ENCODE data around the gene RNF4.
"Not testable (repeated sequence)": the region's sequence is repeated elsewhere in the genome, so short reads cannot be mapped to it uniquely, and the experiment has no call there.

Gene RNF4

GRCh38 chr4:2486981-2487380 is 18.1 kb downstream of the RNF4 start:
- DNase-seq (ENCODE audit: low spot score): no peak

GRCh38 chr4:2487632-2488031 is 18.7 kb downstream of the RNF4 start:
- no peak for DNase-seq (ENCODE audit: low spot score)

DNA sequence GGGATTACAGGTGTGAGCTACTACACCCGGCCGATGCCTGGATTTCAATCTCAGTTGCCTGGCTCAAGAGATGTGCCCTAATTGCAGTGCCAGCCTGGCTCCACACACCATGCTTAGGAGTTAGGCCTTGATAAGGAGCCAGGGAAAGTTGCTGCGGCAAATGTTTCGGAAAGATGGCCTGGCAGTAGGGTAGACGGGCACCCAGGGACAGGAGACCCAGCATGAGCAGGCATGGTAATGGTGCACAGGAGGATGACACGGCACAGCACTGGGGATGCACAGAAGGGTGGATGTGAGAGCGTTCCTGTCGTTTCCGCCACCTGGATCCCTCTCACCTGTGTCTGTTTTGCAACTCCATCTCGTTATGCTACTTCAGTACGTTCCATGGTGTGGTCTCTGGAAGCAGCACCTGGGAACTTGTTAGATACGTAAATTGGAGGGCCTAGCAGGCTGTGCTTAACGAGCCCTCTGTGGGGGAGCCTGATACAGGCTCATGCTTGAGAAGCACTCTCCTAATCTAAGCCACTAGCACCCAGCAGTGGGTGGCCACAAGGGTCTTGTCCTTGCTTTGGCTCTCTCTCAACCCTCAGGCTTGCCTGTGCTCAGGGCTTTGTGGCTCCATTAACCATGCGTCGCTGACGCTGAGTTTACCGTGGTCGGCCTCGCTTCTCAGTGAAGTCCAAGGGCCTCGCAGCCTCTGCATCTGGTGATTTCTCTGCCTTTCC is 20.3 kb downstream of the RNF4 start:
- DNase-seq (ENCODE audit: low spot score): no peak

DNA sequence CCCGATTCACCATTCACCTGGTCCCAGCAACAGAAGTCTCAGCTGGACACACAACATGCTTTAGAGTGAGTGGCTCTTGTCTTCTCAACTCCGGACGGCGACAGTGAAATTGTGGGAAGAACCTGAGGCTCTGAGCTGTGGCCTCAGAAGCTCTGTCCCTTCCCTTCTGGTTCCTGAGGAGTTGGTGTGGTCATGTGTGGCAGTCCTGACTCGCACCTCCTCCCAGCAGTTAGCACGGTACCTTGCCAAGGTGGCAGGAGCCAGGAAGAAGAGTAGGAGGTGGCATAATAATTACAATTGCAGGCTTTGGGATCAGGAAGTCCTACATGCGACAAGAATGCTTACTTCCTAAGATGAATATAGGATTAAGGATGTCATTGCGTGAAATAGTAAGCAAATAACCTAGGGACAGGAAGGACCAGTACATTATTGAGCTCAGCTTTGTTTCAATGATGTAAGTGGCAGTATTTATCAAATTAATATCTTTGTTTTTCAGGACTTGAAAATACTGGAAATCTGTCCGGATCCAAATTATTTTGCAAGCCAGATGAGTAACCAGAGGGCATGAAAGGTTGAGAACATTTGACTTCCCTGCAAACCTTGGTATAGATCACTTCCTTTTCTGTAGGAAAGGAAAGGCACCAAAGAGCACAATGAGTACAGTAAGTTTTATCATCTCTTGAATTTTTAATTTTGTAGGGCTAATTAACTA is 21.1 kb downstream of the RNF4 start:
- DNase-seq (ENCODE audit: low spot score): no peak

GRCh38 chr4:2492970-2493369 is 24.1 kb downstream of the RNF4 start:
- DNase-seq (ENCODE audit: low spot score): no peak

DNA sequence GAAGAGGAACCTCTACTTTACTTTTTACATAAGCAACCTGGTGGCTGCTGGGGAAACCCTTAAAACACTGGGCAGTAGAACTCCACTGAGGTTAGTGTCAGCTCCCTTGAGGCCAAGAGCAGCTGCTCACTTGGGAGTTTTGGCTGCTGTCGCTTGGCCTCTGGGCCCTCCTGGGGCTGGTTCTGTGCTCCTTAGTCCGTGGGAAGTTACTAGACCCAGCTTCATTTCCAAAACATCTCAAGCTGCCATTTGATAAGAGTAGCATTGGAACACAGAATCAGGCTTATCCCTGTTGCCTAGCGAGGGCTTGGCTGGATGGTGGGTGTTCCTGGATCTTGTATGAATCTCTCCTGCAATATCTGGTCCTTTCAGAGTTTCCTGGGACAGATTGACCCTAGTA is 26.1 kb downstream of the RNF4 start:
- DNase-seq (ENCODE audit: low spot score): no peak

GRCh38 chr4:2497324-2497723 is 28.4 kb downstream of the RNF4 start:
- DNase-seq (ENCODE audit: low spot score): no peak

- DNase-seq (ENCODE audit: low spot score): no peak
These were observed 29.0 kb downstream of the RNF4 start for GRCh38 chr4:2497931-2498330.

DNA sequence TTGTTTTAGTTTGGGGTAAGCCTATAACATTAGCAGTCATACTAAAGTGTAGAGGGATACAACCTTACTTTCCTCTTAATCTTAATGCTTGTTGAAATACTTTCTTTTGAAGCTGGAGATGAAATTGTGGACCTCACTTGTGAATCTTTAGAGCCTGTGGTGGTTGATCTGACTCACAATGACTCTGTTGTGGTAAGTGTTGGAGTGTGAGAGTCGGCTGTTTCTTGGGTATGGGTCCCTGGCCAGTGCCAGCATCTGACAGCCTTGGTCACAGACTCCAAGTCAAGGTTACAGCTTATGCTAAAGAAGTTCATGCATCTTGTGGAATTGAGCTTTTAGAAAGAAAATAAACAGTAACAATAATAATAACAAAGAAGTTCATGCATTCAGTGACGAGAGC is 31.6 kb downstream of the RNF4 start:
- DNase-seq (ENCODE audit: low spot score): no peak

DNA sequence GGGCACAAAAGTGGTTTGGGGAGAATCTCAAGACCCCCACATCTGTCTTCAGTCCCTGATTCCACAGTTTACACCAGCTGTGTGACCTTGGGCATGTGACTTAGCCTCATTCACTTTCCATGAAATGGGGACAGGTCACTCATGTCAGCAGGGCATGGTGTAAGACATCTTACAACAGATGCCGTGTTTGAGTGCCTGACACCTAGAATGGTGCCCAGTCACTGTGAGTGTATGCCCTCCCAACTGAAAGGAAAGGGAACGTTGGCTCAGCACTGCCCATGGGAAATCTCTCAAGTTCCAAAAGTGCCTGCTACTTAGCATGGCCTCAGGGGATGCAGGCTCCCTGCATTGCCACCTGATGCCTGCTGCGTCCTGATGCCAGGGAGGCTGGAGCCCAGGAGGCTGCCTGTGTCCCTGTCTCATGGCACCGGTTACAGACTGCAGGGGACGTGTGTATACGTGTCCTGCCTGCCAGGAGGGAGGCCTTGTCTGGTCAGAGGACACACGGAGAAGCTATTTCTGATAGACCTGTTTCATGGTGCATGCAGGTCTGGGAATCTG is 32.2 kb downstream of the RNF4 start:
- no peak for DNase-seq (ENCODE audit: low spot score)

DNA sequence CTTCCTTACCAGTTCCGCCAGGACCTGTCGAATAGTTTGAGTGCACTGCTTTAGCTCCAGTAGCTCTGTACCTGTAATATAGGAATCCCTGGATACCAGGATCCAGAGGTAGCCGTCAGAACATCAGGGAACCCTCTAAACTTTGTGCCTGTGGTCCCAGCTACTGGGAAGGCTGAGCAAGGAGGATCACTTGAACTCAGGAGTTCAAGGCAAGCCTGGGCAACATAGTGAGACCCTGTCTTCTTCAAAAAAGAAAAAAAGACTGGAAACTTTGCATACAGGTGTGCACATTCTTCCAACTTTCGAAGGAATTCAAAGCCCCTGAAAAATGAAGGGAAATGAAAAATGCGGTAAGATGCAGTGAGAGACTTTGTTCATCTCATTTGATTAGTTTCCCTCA is 34.9 kb downstream of the RNF4 start:
- DNase-seq (ENCODE audit: low spot score): no peak

GRCh38 chr4:2507259-2507658 is 38.4 kb downstream of the RNF4 start:
- no peak for DNase-seq (ENCODE audit: low spot score)

- no peak for DNase-seq (ENCODE audit: low spot score)
These were observed 38.9 kb downstream of the RNF4 start for GRCh38 chr4:2507855-2508254.

DNA sequence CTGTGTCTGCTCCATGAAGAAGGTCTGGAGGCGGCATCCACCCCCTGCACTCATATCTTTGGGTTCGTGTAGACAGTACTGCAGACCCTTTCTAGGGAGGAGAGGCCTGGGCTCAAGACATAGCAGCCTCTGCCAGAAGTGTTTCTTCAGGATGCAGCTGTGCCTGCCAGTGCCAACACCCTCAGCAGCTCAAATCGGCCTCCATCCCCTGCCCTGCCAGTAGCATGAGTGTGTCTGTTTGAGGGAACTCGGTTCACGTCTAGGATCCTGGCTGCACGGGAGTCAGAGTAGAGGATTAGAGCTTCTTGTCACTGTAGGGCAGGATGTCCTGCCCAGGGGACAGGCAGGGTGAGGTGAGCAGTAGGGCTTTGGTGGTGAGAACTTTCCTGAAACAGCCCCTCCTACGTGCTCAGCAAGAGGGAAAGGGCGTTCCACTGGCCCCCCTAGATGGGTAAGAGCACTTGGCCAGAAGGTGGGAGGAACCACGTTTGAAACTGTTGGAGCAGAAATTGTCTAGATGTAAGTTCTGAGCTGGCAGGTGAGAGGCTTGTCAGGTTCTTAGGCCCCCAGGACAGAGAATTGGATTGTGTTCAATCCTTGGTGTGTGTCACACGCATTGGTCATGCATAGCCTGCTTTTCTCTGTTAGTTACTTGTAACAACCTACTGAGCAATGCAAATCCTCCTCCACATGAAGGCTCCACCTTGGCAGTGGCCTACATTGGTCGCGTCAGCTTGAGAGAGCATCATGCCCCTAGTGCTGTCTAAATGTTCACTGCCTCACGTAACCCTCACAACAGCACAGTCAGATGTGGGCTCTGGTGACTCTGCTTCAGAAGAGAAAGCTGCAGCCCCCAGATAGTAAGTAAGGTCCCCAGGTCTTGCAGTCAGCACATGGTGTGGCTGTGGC is 41.7 kb downstream of the RNF4 start:
- DNase-seq (ENCODE audit: low spot score): no peak

DNA sequence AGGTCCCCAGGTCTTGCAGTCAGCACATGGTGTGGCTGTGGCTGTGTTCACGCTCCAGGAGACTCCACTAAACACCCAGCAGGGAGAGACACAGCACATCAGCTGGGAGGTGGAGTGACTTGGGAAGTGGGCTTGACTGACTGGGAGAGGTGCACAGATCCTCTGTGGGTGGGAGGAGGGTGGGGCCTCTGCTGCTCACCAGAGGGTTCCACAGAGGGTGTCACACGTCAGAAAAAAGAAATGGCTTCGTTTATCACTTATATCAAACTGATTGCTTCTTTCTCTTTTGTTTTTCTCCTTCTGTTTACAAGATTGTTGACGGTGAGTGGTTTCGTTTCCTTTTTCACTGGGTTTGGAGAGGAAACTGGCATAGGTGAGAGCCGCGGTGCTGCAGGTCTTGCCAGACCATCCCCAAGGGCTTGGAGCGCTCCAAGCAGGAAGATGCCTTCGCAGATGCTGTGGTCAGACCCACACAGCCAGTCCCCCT is 42.8 kb downstream of the RNF4 start:
- no peak for DNase-seq (ENCODE audit: low spot score)

DNA sequence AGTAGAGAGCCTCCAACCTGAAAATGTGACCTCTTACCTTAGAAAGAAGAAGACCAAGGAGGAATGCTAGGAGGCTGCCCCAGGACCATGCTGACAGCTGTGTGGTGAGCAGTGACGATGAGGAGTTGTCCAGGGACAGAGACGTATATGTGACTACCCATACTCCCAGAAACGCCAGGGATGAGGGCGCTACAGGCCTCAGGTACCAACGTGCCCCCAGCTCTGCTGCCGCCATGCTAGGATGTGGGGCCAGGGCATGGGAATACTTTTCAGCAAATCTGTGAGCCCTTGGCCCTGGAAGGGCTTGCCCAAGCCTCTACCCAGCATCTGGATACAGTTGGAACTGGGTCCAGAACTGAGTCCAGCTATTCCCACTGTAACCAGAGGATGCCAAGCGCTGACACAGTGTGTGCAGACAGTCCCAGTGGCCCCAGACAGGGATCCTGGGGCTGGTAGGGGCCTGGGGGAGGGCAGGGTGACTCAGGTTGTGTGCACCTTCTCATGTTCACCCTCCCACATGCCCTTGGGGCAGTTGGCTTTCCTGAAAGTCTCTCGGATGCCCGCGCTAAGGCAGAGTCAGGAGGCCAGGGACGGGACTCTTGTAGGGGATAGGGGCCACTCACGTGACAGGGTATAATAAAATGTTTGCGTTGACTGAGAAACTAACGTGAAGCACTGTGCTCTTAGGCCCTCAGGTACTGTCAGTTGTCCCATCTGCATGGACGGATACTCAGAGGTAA is 43.7 kb downstream of the RNF4 start:
- DNase-seq (ENCODE audit: low spot score): no peak

DNA sequence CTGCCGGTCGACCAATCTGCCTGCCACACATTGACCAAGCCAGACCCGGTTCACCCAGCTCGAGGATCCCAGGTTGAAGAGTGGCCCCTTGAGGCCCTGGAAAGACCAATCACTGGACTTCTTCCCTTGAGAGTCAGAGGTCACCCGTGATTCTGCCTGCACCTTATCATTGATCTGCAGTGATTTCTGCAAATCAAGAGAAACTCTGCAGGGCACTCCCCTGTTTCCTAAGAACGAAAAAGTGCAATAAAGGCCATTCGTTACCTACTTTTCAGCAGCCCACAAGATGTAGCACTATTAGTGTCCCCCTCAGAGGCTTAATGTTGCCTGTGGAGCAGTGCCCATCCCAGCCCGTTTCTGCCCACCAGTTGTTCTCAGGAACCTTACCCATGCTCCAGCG is 45.3 kb downstream of the RNF4 start:
- DNase-seq (ENCODE audit: low spot score): not testable (repeated sequence)

GRCh38 chr4:2514944-2515343 is 46.0 kb downstream of the RNF4 start:
- DNase-seq (ENCODE audit: low spot score): not testable (repeated sequence)

- DNase-seq (ENCODE audit: low spot score): no peak
These were observed 47.1 kb downstream of the RNF4 start for GRCh38 chr4:2515830-2516550.

DNA sequence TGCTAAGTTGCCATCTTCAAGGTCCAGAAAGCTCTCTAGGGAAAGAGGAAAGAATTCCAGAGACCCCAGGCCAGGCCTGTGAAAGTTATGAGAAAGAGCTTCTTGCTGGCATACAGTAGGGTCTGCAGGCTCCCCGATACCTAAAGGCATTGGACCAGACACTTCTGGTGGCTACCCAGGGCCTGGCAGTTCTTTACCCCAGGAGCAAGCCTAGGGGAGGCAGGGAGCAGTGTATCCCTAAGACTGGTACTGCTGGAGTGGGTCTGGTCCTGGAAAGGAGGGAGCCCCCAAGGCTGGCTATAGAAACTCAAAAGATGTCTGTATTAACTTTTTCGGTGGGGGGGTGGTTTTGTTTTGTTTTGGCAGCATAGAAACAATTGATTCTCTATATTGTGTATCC is 47.7 kb downstream of the RNF4 start:
- DNase-seq (ENCODE audit: low spot score): no peak

GRCh38 chr4:2526559-2526958 is 57.7 kb downstream of the RNF4 start:
- no peak for DNase-seq (ENCODE audit: low spot score)

All from COLO829 (cell line).